ENCODE measurements around the gene EPPIN.
"Not testable (repeated sequence)": the region's sequence is repeated elsewhere in the genome, so short reads cannot be mapped to it uniquely, and the experiment has no call there.

The EPPIN gene

DNA sequence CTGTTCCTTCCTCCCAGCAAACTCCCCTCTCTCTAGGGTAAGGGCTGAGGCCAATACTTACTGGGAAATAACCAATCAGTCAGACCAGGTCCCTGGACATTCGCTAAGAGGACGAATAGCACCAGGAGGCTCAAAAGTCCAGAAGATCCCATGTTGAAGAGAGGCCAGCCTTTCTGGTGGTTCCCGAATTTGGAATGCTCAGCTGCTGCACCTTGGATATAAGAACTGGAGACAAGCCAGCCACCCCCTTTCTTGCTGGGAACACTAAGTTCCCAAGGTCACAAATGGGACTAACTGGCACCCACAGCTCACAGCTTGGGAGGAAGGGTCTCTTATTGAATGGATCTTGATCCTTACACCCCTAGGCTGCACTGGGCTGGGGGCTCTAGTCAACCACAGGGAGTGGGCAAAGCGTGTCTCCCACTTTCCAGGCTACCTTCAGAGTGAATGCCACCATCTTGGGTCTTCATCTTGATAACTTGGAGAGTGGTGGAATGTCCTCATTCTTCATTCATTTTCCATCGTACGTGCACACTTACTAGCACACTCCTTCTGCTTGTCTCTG lies at the start of gene EPPIN:
Gene EPPIN (minus strand): TSS at position 196 of the 565 bp plus-strand sequence. CDS start 44 bp downstream, at position 152.
- no peak for DNase-seq

- DNase-seq, result no peak
Measured at GRCh38 chr20:45595235-45595634, 48.0 kb upstream of the EPPIN start.

DNA sequence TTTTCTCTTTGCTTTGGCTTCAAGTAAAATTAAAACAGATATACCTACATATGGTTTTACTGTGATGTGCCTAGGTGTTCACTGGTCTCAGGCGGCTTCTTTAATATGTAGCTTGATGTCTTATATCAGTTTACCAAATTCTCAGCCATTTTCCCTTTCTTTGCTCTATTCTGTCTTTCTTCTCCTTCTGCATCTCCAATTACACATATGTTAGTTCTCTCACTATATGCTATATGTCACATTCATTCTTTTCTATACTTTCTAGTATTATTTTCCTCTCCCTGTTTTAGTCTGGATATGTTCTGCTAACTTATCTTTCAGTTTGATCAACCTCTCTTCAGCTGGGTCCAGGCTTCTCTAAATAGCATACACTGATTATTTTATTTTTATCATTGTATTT lies 46.3 kb upstream of the EPPIN start:
- no peak for DNase-seq

GRCh38 chr20:45592574-45593189 lies 45.5 kb upstream of the EPPIN start:
- peak; percentile 52 for DNase-seq

DNA sequence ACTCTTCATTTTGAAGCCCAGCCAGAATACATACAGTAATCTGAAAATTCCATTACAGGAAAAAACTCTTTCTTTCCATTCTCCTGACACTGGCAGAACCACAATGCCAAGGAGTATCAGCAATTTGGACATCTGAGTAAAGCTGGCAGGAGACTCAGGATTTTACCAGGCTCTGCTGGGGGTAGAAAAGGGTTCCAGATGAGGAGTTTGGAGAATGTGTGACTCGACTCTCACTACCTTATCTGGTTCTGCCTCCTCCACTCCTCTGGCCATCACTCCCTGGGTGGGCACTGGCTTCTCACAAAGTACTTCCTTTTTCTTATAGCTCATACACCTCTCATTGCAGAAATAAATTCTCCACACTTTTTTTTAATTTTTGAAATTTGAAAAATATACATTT lies 42.5 kb upstream of the EPPIN start:
- no peak for DNase-seq

- no peak for DNase-seq
Measured at GRCh38 chr20:45588800-45589199, 41.6 kb upstream of the EPPIN start.

DNA sequence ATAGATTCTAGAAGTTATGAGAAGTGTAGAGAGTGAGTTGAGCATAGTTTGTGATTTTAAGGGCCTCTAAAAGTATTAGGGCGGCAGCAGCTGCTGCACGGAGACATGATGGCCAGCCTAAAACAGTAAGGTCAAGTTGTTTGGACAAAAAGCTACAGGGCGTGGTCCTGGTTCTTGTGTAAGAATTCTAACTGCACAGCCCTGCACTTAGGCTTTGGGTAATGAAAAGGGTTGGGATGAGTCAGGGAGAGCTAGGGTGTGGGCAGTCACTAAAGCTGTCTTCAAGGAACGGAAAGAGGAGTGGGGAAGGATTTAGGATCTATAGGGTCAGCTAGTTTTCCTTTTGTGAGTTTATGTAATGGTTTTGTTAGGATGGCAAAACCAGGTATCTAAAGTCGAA lies 38.8 kb upstream of the EPPIN start:
- not testable (repeated sequence) for DNase-seq

DNA sequence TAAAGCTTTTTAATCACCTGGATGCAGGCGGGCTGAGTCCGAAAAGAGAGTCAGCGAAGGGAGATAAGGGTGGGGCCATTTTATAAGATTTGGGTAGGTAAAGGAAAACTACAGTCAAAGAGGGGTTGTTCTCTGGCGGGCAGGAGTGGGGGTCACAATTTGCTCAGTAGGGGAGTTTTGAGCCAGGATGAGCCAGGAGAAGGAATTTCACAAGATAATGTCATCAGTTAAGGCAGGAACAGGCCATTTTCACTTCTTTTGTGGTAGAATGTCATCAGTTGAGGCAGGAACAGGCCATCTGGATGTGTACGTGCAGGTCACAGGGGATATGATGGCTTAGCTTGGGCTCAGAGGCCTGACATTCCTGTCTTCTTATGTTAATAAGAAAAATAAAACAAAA lies 37.1 kb upstream of the EPPIN start:
- not testable (repeated sequence) for DNase-seq

GRCh38 chr20:45583502-45583901 lies 36.3 kb upstream of the EPPIN start:
- no peak for DNase-seq

DNA sequence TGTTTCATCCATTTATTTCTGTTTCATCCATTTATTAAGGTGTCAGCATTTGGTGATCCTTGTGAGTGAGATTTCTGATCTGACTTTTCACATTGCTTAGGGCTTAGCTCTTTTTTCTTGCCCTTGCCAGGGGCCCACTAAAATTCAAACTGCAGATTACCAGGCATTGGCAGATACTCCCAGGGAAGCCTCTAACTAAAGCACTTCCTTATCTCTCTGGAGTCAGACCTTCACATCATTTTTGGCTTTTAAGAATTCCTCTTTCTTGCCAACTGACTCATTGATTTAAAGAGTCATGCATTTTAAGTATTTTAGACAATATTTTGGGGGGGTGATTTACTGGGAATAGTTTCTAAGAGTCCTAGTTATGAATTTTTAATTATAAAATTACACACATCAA lies 34.5 kb upstream of the EPPIN start:
- DNase-seq, result no peak

DNA sequence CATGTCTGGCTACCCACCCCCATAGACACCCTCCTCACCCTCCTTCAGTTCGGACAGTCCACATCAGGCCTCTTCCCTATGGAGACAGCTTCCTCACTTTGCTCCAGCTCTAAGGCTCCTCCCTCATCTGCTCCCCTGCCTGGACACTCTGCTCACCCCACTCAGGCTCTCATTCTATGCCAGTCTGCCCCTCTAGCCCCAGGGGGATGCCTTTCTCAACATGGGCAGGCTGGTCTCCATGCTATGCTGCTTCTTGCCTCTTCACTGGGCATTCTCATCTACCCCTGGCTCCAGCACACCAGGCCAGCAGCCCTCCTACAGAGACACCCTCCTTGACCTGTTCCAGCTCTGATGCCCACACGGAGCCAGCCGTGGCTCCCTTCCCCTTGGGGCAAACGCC lies 32.0 kb upstream of the EPPIN start, which contains the start of gene WFDC8:
Gene WFDC8 (minus strand): TSS at position 101 of the 400 bp plus-strand sequence. CDS start 37 bp downstream, at position 64.
- no peak for DNase-seq

- no peak for DNase-seq
Measured at GRCh38 chr20:45578231-45578630, 31.0 kb upstream of the EPPIN start.

DNA sequence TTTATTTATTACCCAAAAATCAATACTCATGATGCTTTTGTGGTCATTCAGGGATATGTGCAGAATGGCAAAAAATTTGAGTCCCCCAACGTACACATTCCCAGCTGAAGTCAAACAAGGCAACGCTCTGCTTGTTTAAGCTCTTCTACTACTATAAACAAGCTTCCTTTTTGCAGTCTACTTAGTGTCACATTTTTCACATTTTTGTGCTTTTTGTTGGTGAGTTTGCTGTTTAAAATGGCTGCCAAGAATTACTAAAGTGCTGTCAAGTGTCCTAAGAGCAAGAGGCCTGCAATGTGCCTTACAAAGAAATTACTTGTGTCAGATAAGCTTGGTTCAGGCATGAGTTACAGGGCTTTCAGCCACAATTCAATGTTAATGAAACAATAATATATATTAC lies 29.8 kb upstream of the EPPIN start:
- no peak for DNase-seq

- DNase-seq, result no peak
Measured at GRCh38 chr20:45575931-45576330, 28.7 kb upstream of the EPPIN start.

GRCh38 chr20:45569650-45570049 lies 22.4 kb upstream of the EPPIN start:
- DNase-seq, result not testable (repeated sequence)

GRCh38 chr20:45564760-45565276 lies 17.6 kb upstream of the EPPIN start:
- no peak for DNase-seq

DNA sequence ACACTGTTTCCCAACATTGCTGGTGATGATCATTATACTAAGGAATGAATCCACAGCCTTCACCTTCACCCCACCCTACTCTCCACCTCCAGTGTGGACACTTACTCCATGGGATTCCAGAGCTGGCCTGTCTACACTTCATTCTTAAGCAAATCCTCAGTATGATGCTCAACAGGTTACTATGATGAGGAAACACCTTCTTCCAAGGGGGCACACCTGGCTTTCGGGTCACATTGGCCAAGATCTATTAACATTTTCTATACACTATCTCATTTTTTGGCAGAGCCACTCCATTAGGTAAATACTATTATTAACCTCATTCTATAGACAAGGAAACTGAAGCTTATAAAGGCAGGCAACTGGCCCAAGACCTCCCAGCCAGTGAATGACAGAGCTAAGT lies 8.0 kb upstream of the EPPIN start:
- DNase-seq, result no peak

DNA sequence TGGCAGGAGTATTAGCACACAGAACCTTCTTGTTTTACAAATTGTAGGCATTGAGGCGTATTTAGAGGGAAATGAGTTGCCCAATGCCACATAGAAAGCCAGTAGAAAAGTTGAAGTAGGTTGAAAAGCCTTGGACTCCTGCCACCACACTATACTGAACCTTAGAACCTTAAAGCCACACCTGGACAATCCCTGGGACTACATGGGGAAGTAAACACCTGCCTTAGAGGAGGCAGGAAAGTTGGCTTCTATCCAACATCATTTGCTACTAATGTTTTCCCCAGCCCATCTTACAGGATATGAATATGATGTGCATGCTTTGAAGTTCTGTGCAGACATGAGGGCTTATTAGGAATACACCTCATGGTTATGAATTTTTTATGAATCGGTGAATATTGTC lies 5.3 kb upstream of the EPPIN start:
- DNase-seq, result peak; percentile 69

- no peak for DNase-seq
Measured at GRCh38 chr20:45550765-45551164, 3.6 kb upstream of the EPPIN start.

GRCh38 chr20:45548410-45548809 lies 1.2 kb upstream of the EPPIN start:
- no peak for DNase-seq

- DNase-seq, result peak; percentile 40
Measured at GRCh38 chr20:45545754-45546453, 1.3 kb downstream of the EPPIN start.

- no peak for DNase-seq
Measured at GRCh38 chr20:45545351-45545750, 1.9 kb downstream of the EPPIN start.

GRCh38 chr20:45539382-45539781 lies 7.8 kb downstream of the EPPIN start, which contains the start of gene WFDC6:
WFDC6 (minus strand) TSS chr20:45539482; CDS start chr20:45539407, 75 bp downstream.
- DNase-seq, result no peak

GRCh38 chr20:45538209-45538799 lies 8.9 kb downstream of the EPPIN start:
- no peak for DNase-seq
